Panc1 (cell line): ENCODE data around the gene HOXC4. TPM values are rescaled to one million over a fixed set of nuclear protein-coding genes. Genes with fewer than 3 reads are reported as not detected.

Source experiments
- ATAC-seq: fragments of 200-7000 bp; cut with Tn5 transposase; 2 replicates; pipeline ENCODE4 v1.9.1; 2020; ENCODE audit warnings: mild to moderate bottlenecking, moderate library complexity
- BruUV-seq: library from RNA; stranded (reverse); fragments of 400-500 nt; replicated peaks from 2 replicates; lab custom pipeline; 2021; lab: Mats Ljungman, UMichigan
- CTCF ChIA-PET: fragments of 300-600 bp; sonication (Branson Sonifier 250); formaldehyde crosslinking; loops from one replicate; lab custom pipeline; 2022; ENCODE audit warnings: antibody characterized with exemption; lab: Charles Lee
- POLR2A ChIA-PET: fragments of 300-600 bp; sonication (Branson Sonifier 250); formaldehyde crosslinking; loops from one replicate; lab custom pipeline; 2022; ENCODE audit warnings: antibody characterized with exemption; lab: Charles Lee
- DNase-seq: peaks from one replicate; pipeline ENCODE4 v3.0.0-alpha.2; 2010; ENCODE audit warnings: low read depth, low spot score
- H3K27ac ChIP-seq: 2 replicates; pipeline ENCODE4 v1.5.1; 2011; ENCODE audit warnings: mild to moderate bottlenecking, low read length, inconsistent platforms
- H3K27me3 ChIP-seq: fragments of 200-500 bp; sonication (Bioruptor generic); 2 replicates; pipeline ENCODE4 v1.6.0; 2014; ENCODE audit warnings: low read length, inconsistent platforms; ENCODE audit not compliant: control insufficient read depth, insufficient read depth
- H3K36me3 ChIP-seq: fragments of 200-500 bp; sonication (Bioruptor generic); 2 replicates; pipeline ENCODE4 v1.5.1; 2014; ENCODE audit warnings: inconsistent platforms, mild to moderate bottlenecking, low read length, moderate library complexity; ENCODE audit not compliant: control insufficient read depth, insufficient read depth
- H3K4me1 ChIP-seq: 2 replicates; pipeline ENCODE4 v1.5.1; 2011; ENCODE audit warnings: inconsistent platforms, mild to moderate bottlenecking, low read length, moderate library complexity; ENCODE audit not compliant: control insufficient read depth, insufficient read depth
- H3K4me3 ChIP-seq, 2 experiments: 2 replicates each; pipeline ENCODE4 v1.5.1; 2011 to 2012; ENCODE audit warnings: low read depth in 2 of 2, low read length in 2 of 2, mild to moderate bottlenecking in 2 of 2, inconsistent platforms in 1 of 2, moderate library complexity in 1 of 2
- H3K9me3 ChIP-seq: fragments of 200-500 bp; sonication (Bioruptor generic); 2 replicates; pipeline ENCODE4 v1.5.1; 2014; ENCODE audit warnings: low read depth, mild to moderate bottlenecking, inconsistent platforms, low read length, moderate library complexity; ENCODE audit not compliant: control insufficient read depth, insufficient read depth
- POLR2AphosphoS5 ChIP-seq: IDR thresholded peaks from 2 replicates; pipeline ENCODE4 v1.6.1; 2012; ENCODE audit warnings: mild to moderate bottlenecking, low read depth, low read length, moderate library complexity
- SIN3A ChIP-seq: IDR thresholded peaks from 2 replicates; pipeline ENCODE4 v1.6.1; 2012; ENCODE audit warnings: low read depth, mild to moderate bottlenecking, low read length, moderate library complexity, borderline replicate concordance; ENCODE audit not compliant: insufficient read depth
- TCF7L2 ChIP-seq: IDR thresholded peaks from 2 replicates; pipeline ENCODE4 v1.6.1; 2011; ENCODE audit warnings: mild to moderate bottlenecking, low read depth, low read length, inconsistent platforms
- in situ Hi-C: cut with HindIII; loops from 2 replicates; pipeline ENCODE4 v1.10.0; 2016; ENCODE audit warnings: low sequenced_read_pairs, low pct_unique_long_range_greater_than_20kb
- intact Hi-C: fragments of 100-400 bp; cut with micrococcal nuclease; formaldehyde crosslinking; loops from one replicate; pipeline ENCODE4 v1.10.0; 2022; ENCODE audit not compliant: unreplicated experiment
- total RNA-seq: library from RNA; stranded (reverse); gene quantifications from one replicate; pipeline ENCODE4 v1.2.1, GENCODE V29; 2021; ENCODE audit not compliant: unreplicated experiment
- TF ChIP-seq, protein P1 (sequence below): fragments of 450-650 bp; IDR thresholded peaks from 2 replicates; pipeline ENCODE4 v1.5.1; 2017; ENCODE audit warnings: mild to moderate bottlenecking
- TF ChIP-seq, protein P2 (sequence below), 2 experiments: IDR thresholded peaks; 2 replicates each; pipeline ENCODE4 v1.6.1; 2011 to 2012; ENCODE audit warnings: low read depth in 2 of 2, control low read depth in 1 of 2, low read length in 1 of 2, mild to moderate bottlenecking in 1 of 2, moderate library complexity in 1 of 2; ENCODE audit not compliant: insufficient read depth in 1 of 2

HOXC4 gene
- total RNA-seq, 1 experiment from 2014 or later, result 22.7 TPM

DNA sequence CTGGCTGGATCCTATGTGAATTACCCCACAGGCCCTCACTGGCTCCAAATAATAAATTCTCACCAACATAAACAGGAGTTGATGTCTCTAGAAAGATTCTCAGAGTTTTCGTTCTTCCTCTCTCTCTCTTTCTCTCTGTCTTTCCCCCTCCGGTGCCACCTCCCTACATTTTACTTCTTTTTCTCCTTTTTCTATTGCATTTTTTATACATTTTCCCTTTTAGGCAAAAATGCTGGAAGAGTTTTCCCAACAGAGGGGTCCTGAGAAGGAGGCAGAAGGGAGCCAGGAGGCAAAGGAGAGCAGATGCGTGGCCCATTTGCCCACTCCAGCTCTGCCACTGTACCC, 26.2 kb upstream of the HOXC4 start:
- Histone ChIP-seq H3K9me3 (no peaks in the 10 kb centered on the region), H3K36me3 (peaks cover 4% of the 10 kb centered on the region; the same call in 1 of the 2 replicates), H3K27me3 (no peaks in the 10 kb centered on the region), H3K4me1 (peaks cover 98% of the 10 kb centered on the region), H3K4me3 (0 out of 4 replicates have a peak overlapping the region, but pooled peaks of 1 of the 2 experiments have one; percentile 3), H3K27ac (peak overlapping the region; percentile 95)
- POLR2A ChIA-PET, result interaction anchor here (0.5 to 0.9 kb wide), 4 partner anchors 54 to 337 kb away, joined by 3 to 4 read pairs (median 3); no protein-coding TSS in a partner anchor
- TF ChIP-seq SIN3A (no peak), POLR2AphosphoS5 (no peak), TCF7L2 (no peak)
- TF ChIP-seq, protein P1, sequence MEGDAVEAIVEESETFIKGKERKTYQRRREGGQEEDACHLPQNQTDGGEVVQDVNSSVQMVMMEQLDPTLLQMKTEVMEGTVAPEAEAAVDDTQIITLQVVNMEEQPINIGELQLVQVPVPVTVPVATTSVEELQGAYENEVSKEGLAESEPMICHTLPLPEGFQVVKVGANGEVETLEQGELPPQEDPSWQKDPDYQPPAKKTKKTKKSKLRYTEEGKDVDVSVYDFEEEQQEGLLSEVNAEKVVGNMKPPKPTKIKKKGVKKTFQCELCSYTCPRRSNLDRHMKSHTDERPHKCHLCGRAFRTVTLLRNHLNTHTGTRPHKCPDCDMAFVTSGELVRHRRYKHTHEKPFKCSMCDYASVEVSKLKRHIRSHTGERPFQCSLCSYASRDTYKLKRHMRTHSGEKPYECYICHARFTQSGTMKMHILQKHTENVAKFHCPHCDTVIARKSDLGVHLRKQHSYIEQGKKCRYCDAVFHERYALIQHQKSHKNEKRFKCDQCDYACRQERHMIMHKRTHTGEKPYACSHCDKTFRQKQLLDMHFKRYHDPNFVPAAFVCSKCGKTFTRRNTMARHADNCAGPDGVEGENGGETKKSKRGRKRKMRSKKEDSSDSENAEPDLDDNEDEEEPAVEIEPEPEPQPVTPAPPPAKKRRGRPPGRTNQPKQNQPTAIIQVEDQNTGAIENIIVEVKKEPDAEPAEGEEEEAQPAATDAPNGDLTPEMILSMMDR, result no peak
- TF ChIP-seq, protein P2, sequence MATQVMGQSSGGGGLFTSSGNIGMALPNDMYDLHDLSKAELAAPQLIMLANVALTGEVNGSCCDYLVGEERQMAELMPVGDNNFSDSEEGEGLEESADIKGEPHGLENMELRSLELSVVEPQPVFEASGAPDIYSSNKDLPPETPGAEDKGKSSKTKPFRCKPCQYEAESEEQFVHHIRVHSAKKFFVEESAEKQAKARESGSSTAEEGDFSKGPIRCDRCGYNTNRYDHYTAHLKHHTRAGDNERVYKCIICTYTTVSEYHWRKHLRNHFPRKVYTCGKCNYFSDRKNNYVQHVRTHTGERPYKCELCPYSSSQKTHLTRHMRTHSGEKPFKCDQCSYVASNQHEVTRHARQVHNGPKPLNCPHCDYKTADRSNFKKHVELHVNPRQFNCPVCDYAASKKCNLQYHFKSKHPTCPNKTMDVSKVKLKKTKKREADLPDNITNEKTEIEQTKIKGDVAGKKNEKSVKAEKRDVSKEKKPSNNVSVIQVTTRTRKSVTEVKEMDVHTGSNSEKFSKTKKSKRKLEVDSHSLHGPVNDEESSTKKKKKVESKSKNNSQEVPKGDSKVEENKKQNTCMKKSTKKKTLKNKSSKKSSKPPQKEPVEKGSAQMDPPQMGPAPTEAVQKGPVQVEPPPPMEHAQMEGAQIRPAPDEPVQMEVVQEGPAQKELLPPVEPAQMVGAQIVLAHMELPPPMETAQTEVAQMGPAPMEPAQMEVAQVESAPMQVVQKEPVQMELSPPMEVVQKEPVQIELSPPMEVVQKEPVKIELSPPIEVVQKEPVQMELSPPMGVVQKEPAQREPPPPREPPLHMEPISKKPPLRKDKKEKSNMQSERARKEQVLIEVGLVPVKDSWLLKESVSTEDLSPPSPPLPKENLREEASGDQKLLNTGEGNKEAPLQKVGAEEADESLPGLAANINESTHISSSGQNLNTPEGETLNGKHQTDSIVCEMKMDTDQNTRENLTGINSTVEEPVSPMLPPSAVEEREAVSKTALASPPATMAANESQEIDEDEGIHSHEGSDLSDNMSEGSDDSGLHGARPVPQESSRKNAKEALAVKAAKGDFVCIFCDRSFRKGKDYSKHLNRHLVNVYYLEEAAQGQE (IDR thresholded peaks at IDR 0.05; ENCODE audit: insufficient read depth in 1 of 2, low read depth in 2 of 2, low read length in 1 of 2), result no peak
- in situ Hi-C loops (no loop called here), intact Hi-C loops (no loop called here)
- BruUV-seq, result no TSS peak
- DNase-seq (no peak), ATAC-seq (no peak)
- CTCF ChIA-PET, result interaction anchor here (0.6 to 1.8 kb wide), 5 partner anchors 16 to 174 kb away, joined by 3 to 6 read pairs (median 4); no protein-coding TSS in a partner anchor

DNA sequence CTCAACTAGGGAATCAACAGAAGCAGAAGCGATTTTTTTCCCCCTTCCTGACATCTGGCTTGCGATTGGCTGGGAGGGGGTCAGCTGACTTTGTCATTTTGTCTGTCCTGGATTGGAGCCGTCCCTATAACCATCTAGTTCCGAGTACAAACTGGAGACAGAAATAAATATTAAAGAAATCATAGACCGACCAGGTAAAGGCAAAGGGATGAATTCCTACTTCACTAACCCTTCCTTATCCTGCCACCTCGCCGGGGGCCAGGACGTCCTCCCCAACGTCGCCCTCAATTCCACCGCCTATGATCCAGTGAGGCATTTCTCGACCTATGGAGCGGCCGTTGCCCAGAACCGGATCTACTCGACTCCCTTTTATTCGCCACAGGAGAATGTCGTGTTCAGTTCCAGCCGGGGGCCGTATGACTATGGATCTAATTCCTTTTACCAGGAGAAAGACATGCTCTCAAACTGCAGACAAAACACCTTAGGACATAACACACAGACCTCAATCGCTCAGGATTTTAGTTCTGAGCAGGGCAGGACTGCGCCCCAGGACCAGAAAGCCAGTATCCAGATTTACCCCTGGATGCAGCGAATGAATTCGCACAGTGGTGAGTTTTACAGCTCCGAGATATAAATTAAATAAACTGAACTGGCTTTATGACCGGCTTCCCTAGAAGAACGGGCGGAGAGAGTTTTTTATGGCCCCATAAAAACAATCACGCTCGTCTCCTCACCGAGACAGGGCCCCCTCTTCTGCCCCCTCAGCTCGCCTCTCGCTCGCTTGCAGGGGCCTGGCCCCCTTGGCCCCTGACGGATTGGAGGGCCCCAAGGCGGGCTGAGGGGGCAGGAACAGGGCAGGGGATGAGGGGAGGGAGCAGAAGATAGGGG, 25.1 kb upstream of the HOXC4 start, which contains the start of gene HOXC6:
HOXC6 (plus strand) TSS at position 127 of the 888 bp plus-strand sequence; CDS start at position 209, 82 bp downstream.
- no TSS peak for BruUV-seq
- intact Hi-C loops (no loop called here), in situ Hi-C loops (no loop called here)
- Histone ChIP-seq H3K27ac (peak within 1 kb of the TSS; percentile 95), H3K36me3 (peaks cover 4% of the 10 kb centered on the region; the same call in 1 of the 2 replicates), H3K9me3 (no peaks in the 10 kb centered on the region), H3K4me3 (peak within 1 kb of the TSS; percentile 35 to 39), H3K27me3 (no peaks in the 10 kb centered on the region), H3K4me1 (peaks cover 98% of the 10 kb centered on the region)
- POLR2A ChIA-PET, result interaction anchor here (0.6 to 0.7 kb wide), 2 partner anchors 11 to 183 kb away, joined by 3 read pairs; no protein-coding TSS in a partner anchor
- CTCF ChIA-PET, result interaction anchor here (0.5 to 1.6 kb wide), 4 partner anchors 8 to 279 kb away, joined by 3 to 6 read pairs (median 4); no protein-coding TSS in a partner anchor
- peak; percentile 10 for ATAC-seq
- no peak for DNase-seq
- TF ChIP-seq TCF7L2 (peak; percentile 34; the same call in 1 of the 2 replicates), SIN3A (no peak)
